HG03060 (cell line): ENCODE measurements around the gene FBXW11.

ENCODE experiments used
- ATAC-seq: cut with Tn5 transposase; IDR thresholded peaks from one replicate; pipeline ENCODE4 v1.9.1; 2021; ENCODE audit warnings: low read depth, moderate number of reproducible peaks; ENCODE audit not compliant: unreplicated experiment

FBXW11 gene

GRCh38 chr5:171882118-171882517 is 124.3 kb downstream of the FBXW11 start:
- ATAC-seq: no peak

GRCh38 chr5:171874234-171874633 is 132.2 kb downstream of the FBXW11 start:
- no peak for ATAC-seq

- no peak for ATAC-seq
Measured at GRCh38 chr5:171872666-171873065, 133.8 kb downstream of the FBXW11 start.

DNA sequence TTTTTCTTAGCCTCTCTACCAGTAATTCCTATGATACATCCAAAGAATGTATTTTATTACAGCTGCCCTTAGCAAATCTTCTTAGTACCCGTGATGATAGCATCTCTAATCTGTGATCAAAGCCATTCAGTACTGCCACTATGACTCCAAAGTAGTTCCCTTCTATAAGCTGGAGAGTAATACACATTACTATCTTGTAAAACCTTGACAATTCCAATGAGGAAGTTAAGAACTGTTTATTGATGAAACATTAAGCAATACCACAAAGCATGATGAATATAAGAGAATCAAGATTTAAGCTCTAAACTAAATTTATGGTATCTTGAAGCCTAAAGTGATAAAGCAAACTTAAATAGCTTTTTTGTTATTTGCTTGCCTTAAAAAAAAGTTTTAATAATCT is 134.7 kb downstream of the FBXW11 start:
- no peak for ATAC-seq

- no peak for ATAC-seq
Measured at GRCh38 chr5:171869956-171870355, 136.5 kb downstream of the FBXW11 start.

DNA sequence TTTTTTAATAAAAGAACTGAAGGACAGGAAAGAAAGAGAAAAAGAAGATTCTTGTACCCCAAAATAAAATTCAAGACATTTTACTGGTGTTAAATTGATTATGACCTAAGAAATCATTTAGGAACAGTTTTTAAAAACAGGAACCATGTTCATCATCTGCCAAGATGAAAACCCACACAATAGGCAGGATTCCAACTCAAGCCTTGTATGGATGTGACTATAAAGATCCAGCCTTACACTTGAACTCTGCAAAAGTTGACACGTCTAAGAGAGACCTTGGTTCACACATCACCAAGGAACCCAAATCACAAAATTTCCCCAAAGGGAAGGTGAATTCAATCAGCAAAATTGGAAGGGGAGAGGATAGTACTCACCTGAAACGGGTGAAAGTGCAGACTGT is 138.2 kb downstream of the FBXW11 start:
- no peak for ATAC-seq

GRCh38 chr5:171867786-171868185 is 138.7 kb downstream of the FBXW11 start:
- no peak for ATAC-seq

DNA sequence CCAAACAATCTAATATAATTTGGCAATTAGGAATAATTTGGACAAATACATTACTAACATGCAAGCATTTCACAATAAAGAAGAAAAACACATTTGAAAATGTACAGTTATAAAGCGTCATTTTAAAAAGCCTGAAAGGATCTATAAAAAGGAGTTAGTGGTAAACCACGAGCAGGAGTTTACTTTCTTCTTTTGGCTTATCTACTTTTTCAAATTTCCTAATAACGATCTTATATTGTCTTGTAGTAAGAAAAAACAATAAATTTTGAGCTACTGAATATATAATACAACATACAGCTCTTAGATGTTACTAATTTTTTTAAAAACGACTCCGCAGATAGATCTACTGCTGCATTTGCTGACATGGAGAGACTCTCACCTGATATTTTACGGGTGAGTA is 141.0 kb downstream of the FBXW11 start:
- no peak for ATAC-seq

- ATAC-seq: no peak
Measured at GRCh38 chr5:171863935-171864334, 142.5 kb downstream of the FBXW11 start.

- no peak for ATAC-seq
Measured at GRCh38 chr5:171862624-171863023, 143.8 kb downstream of the FBXW11 start.

GRCh38 chr5:171861381-171861780 is 145.1 kb downstream of the FBXW11 start:
- no peak for ATAC-seq

GRCh38 chr5:171858303-171858702 is 148.1 kb downstream of the FBXW11 start:
- no peak for ATAC-seq

GRCh38 chr5:171857489-171857876 is 149.0 kb downstream of the FBXW11 start:
- ATAC-seq: no peak

GRCh38 chr5:171855798-171856763 is 150.4 kb downstream of the FBXW11 start:
- ATAC-seq: no peak

DNA sequence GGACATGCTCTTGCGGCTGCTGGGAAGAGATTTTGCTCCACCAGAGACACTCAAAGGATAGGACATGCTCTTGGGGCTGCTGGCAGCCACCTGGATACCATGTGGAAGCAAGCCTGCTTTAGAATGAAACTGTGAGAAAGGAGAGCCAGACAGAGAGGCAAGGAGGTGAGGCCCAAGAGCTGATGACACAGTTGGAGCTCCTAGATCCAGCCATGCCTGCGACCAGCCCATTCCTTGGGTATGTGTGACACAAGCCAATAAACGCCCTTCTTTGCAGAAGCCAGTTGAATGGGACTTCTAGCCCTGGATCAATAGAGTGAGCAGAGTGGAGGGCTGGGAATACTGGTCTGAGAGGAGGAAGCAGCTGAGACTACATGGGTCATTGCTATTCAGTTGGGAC is 151.2 kb downstream of the FBXW11 start:
- no peak for ATAC-seq

DNA sequence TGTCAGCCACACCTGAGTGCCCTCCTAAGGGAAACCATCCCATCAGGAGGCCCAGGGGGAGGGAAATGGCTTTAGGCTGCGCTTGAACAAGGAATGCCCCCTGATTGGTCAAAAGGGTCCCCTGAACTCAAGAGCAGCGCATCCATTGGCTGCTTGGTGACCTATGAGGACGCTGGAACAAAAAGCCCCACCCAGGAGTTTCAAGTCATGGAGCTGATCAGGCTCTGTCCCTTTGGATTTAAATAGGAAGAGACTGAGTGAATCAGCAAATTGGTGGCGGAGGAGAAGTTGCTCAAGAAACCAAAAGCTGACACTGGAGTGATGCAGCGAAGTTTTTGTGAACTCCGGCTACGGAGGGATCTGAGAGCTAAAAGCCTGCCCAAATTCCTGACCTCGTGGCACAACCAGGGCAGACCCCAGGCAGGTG is 154.2 kb downstream of the FBXW11 start:
- no peak for ATAC-seq

- no peak for ATAC-seq
Measured at GRCh38 chr5:171851251-171851650, 155.2 kb downstream of the FBXW11 start.

- ATAC-seq: no peak
Measured at GRCh38 chr5:171850324-171850947, 156.0 kb downstream of the FBXW11 start.

DNA sequence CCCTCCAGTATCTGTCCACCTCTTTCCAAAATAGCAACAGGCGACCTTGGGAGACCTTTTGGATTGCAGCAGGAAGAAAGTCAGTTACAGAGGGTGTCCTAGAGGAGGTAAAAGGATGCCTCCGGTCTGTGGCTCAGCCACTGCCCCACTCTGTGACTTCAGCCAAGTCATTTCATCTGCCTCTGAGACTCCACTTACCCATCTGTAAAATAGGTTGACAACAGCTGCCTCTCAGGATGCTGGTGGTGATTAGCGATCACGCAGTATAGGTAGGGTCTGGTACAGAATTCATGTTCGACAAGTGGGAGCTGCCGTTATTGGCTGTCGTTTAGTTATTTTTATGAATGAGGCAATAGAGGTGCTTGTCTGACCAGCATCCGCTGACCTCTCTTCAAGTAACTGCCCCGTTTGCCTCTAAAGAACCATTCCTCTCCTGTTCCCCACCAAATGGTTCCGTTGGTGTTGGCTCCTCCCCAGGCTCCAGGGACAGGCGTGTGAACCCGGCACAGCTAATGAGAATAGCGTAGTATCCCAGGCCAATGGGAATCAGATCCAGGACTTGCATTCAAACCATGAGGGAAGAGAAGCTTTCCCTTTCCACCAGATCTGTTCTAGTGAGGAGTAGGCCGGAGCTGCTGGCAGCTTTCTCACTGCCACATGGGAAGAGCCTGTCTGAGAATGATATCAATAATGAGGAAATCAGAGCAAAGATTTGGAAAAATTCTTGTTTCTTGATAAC is 156.7 kb downstream of the FBXW11 start:
- no peak for ATAC-seq

DNA sequence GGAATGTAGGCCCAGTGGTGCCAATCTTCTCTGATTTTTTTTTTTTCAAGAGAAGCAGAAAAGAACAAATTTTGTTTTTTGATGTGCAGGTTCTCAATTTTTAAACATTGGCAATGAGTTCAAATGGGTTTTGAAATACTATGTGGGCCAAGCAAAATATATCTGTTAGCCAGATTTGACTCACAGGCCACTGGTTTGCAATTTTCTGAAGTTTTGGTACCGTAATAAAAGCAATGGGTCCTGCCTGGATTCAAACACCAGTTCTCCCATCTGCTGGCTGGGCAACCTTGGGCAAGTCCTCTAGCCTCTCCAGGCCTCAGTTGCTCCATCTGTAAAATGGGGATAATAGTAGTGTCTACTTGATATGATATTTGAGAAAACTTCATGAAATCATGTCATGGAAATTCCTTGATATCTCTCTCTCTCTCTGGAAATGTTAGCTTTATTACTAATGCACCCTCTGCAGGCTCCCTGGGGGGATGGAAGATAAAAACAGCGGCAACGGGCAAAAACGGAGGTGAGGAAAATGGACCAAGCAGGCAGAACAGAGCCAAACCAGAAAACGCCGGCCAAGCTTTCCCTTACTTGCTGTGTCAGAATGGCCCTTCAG is 157.4 kb downstream of the FBXW11 start:
- ATAC-seq: no peak

DNA sequence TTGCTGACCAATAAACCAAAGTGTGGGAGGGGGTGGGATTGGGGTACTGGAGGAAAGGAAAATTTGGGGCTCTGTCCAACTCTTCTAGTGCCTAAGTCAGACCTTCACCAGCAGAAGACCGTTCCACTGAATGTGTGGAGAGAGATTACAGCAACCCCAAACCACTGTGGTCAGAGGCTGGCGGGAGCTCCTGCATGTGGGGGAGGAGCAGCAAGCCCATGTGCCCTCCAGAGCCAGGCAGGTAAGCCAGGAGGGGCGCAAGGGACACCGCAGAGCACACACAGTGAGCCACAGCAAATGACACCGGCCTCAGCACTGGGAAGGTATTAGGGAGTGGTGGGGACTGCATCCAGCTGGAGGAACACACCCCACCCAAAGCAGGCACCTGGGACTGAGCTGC is 158.0 kb downstream of the FBXW11 start:
- ATAC-seq: no peak
